Uterus (tissue), 4 donors: Measurements from ENCODE around the gene SNTN. TPM values are rescaled to one million over a fixed set of nuclear protein-coding genes. Genes with fewer than 3 reads are reported as not detected.
"Not testable (repeated sequence)": the region's sequence is repeated elsewhere in the genome, so short reads cannot be mapped to it uniquely, and the experiment has no call there.

ENCODE experiments used
- DNase-seq, 2 donors: peaks; one replicate each; pipeline ENCODE4 v3.0.0-alpha.2; 2019 to 2020
- H3K27ac ChIP-seq, 2 donors: fragments of 200-600 bp; sonication (generic); 1 replicate in 1 of 2; 2 replicates in 1 of 2; pipeline ENCODE4 v1.5.1; 2016 to 2018
- H3K27me3 ChIP-seq, 2 donors: fragments of 200-600 bp; sonication (generic); one replicate each; pipeline ENCODE4 v1.5.1; 2018 to 2019; ENCODE audit warnings: control low read depth in 1 of 2
- H3K36me3 ChIP-seq, 2 donors: fragments of 200-600 bp; sonication (generic); one replicate each; pipeline ENCODE4 v1.5.1; 2019; ENCODE audit warnings: control low read depth in 1 of 2
- H3K4me1 ChIP-seq, 2 donors: fragments of 200-600 bp; sonication (generic); one replicate each; pipeline ENCODE4 v1.5.1; 2018 to 2019; ENCODE audit warnings: control low read depth in 1 of 2
- H3K4me3 ChIP-seq, 2 donors: fragments of 200-600 bp; sonication (generic); 1 replicate in 1 of 2; 2 replicates in 1 of 2; pipeline ENCODE4 v1.5.1; 2018 to 2019; ENCODE audit warnings: mild to moderate bottlenecking in 1 of 2
- H3K9me3 ChIP-seq, 2 donors: fragments of 200-600 bp; sonication (generic); one replicate each; pipeline ENCODE4 v1.5.1; 2019; ENCODE audit warnings: control low read depth in 1 of 2
- CTCF ChIP-seq, 4 experiments: fragments of 200-600 bp in 2 of 4; fragments of 450-650 bp in 2 of 4; sonication (generic) in 2 of 4; IDR thresholded peaks; one replicate each; pipeline ENCODE4 v1.5.1; 2016 to 2019; ENCODE audit warnings: antibody characterized with exemption in 4 of 4, mild to moderate bottlenecking in 2 of 4, moderate library complexity in 1 of 4
- POLR2A ChIP-seq, 2 donors: fragments of 450-650 bp; IDR thresholded peaks; one replicate each; pipeline ENCODE4 v1.6.1; 2016; ENCODE audit warnings: antibody characterized with exemption in 2 of 2, mild to moderate bottlenecking in 1 of 2, moderate library complexity in 1 of 2
- intact Hi-C: fragments of 100-400 bp; cut with DNase I; formaldehyde crosslinking; loops from one replicate; pipeline ENCODE4 v1.15.1; 2023; ENCODE audit warnings: low total_unique reads
- total RNA-seq, 4 donors: library from RNA; depleted of rRNA in 3 of 4; stranded (reverse); fragments of >200 nt in 3 of 4; gene quantifications; one replicate each; pipeline versions ENCODE4 v1.1.0 to v1.2.4, GENCODE V29; 2014 to 2023
- donor health status: DM: yes; HTN: yes; CAD: no.

SNTN gene
- total RNA-seq, 4 donors from 2014 or later = 0.30 to 5.4 TPM; not detected in 2

- Histone ChIP-seq H3K4me3 (no peak overlapping the region), H3K9me3 (no peaks in the 10 kb centered on the region), H3K27ac (no peak overlapping the region), H3K4me1 (no peaks in the 10 kb centered on the region), H3K27me3 (no peaks in the 10 kb centered on the region), H3K36me3 (no peaks in the 10 kb centered on the region)
- DNase-seq = no peak
- intact Hi-C loops = no loop called here
- TF ChIP-seq POLR2A (IDR thresholded peaks at IDR 0.05) (no peak), CTCF (IDR thresholded peaks at IDR 0.05) (no peak)
Measured at GRCh38 chr3:63639806-63640205, 12.7 kb upstream of the SNTN start.

- H3K36me3 ChIP-seq = no peaks in the 10 kb centered on the region
- intact Hi-C loops = no loop called here
- H3K4me3 ChIP-seq = no peak overlapping the region
- no peaks in the 10 kb centered on the region for H3K4me1 ChIP-seq
- no peaks in the 10 kb centered on the region for H3K9me3 ChIP-seq
- no peaks in the 10 kb centered on the region for H3K27me3 ChIP-seq
- no peak overlapping the region for H3K27ac ChIP-seq
- TF ChIP-seq POLR2A (IDR thresholded peaks at IDR 0.05) (no peak), CTCF (IDR thresholded peaks at IDR 0.05) (no peak)
- DNase-seq = no peak
Measured at GRCh38 chr3:63642488-63642887, 10.0 kb upstream of the SNTN start.

GRCh38 chr3:63644212-63644797 lies 8.2 kb upstream of the SNTN start:
- H3K9me3 ChIP-seq = no peaks in the 10 kb centered on the region
- H3K27ac ChIP-seq = no peak overlapping the region
- H3K4me1 ChIP-seq = no peaks in the 10 kb centered on the region
- intact Hi-C loops = no loop called here
- no peaks in the 10 kb centered on the region for H3K36me3 ChIP-seq
- no peaks in the 10 kb centered on the region for H3K27me3 ChIP-seq
- DNase-seq = no peak
- TF ChIP-seq CTCF (IDR thresholded peaks at IDR 0.05) (no peak), POLR2A (IDR thresholded peaks at IDR 0.05) (no peak)
- H3K4me3 ChIP-seq = no peak overlapping the region

GRCh38 chr3:63644928-63645781 lies 7.3 kb upstream of the SNTN start:
- H3K27me3 ChIP-seq, intact Hi-C loops, DNase-seq, H3K4me1 ChIP-seq, H3K9me3 ChIP-seq, H3K36me3 ChIP-seq, H3K27ac ChIP-seq, H3K4me3 ChIP-seq: not testable (repeated sequence)

- no peak for DNase-seq
- H3K27ac ChIP-seq = no peak overlapping the region
- intact Hi-C loops = no loop called here
- H3K36me3 ChIP-seq = no peaks in the 10 kb centered on the region
- H3K27me3 ChIP-seq = no peaks in the 10 kb centered on the region
- no peaks in the 10 kb centered on the region for H3K9me3 ChIP-seq
- H3K4me3 ChIP-seq = no peak overlapping the region
- TF ChIP-seq CTCF (IDR thresholded peaks at IDR 0.05) = no peak
- TF ChIP-seq POLR2A (IDR thresholded peaks at IDR 0.05) = no peak
- no peaks in the 10 kb centered on the region for H3K4me1 ChIP-seq
Measured at GRCh38 chr3:63654211-63654610, 1.7 kb downstream of the SNTN start.
